HEK293 (cell line): ENCODE results near the gene ANKRD44.

Source experiments
- CTCF ChIA-PET: fragments of 350-600 bp; formaldehyde crosslinking; extraction: SDS; loops from one replicate; lab custom pipeline; 2021; ENCODE audit warnings: antibody characterized with exemption; lab: Yijun Ruan, JAX
- POLR2A ChIA-PET: fragments of 300-600 bp; formaldehyde crosslinking; extraction: SDS; loops from one replicate; lab custom pipeline; 2020; ENCODE audit warnings: antibody characterized with exemption, inconsistent platforms; lab: Yijun Ruan, JAX
- H3K27ac ChIP-seq: fragments of 200-500 bp; sonication (Bioruptor generic); 2 replicates; pipeline ENCODE4 v1.5.1; 2014; ENCODE audit warnings: low read depth, low read length, control low read depth, inconsistent platforms; ENCODE audit errors: extremely low read depth
- H3K36me3 ChIP-seq, 2 experiments: fragments of 200-500 bp in 1 of 2; sonication (Bioruptor generic) in 1 of 2; 1 replicate in 1 of 2; 2 replicates in 1 of 2; pipeline ENCODE4 v1.5.1; 2014 to 2017; ENCODE audit warnings: inconsistent platforms in 2 of 2, low read length in 2 of 2; ENCODE audit not compliant: control insufficient read depth in 2 of 2, insufficient read depth in 1 of 2
- H3K4me1 ChIP-seq: fragments of 200-500 bp; sonication (Bioruptor generic); 2 replicates; pipeline ENCODE4 v1.5.1; 2014; ENCODE audit warnings: mild to moderate bottlenecking, low read length, inconsistent platforms; ENCODE audit not compliant: control insufficient read depth, insufficient read depth
- H3K4me3 ChIP-seq: 2 replicates; pipeline ENCODE4 v1.5.1; 2011; ENCODE audit warnings: low read depth, mild to moderate bottlenecking, control low read depth, low read length, moderate library complexity
- H3K9me3 ChIP-seq: fragments of 200-500 bp; sonication (Bioruptor generic); 2 replicates; pipeline ENCODE4 v1.5.1; 2014; ENCODE audit warnings: low read depth, low read length, inconsistent platforms; ENCODE audit not compliant: control insufficient read depth, insufficient read depth
- IKZF3 ChIP-seq: fragments of 450-650 bp; IDR thresholded peaks from 2 replicates; pipeline ENCODE4 v1.5.0; 2018; ENCODE audit warnings: missing biosample characterization, mild to moderate bottlenecking, missing genetic modification characterization, moderate library complexity
- KLF10 ChIP-seq: fragments of 450-650 bp; IDR thresholded peaks from 2 replicates; pipeline ENCODE4 v1.5.1; 2018; ENCODE audit warnings: missing biosample characterization, mild to moderate bottlenecking, missing genetic modification characterization
- MEIS1 ChIP-seq: sonication (generic); formaldehyde crosslinking; IDR thresholded peaks from 2 replicates; pipeline ENCODE4 v1.8.1; 2022; ENCODE audit warnings: missing genetic modification reagents, mild to moderate bottlenecking, borderline replicate concordance
- SP2 ChIP-seq: fragments of 450-650 bp; formaldehyde crosslinking; IDR thresholded peaks from 2 replicates; pipeline ENCODE4 v1.5.1; 2016; ENCODE audit warnings: missing biosample characterization, missing genetic modification characterization
- ZBTB49 ChIP-seq: fragments of 450-650 bp; formaldehyde crosslinking; IDR thresholded peaks from 2 replicates; pipeline ENCODE4 v1.5.1; 2016; ENCODE audit warnings: missing biosample characterization, missing genetic modification characterization, low read depth
- ZFP41 ChIP-seq: fragments of 450-650 bp; formaldehyde crosslinking; IDR thresholded peaks from 2 replicates; pipeline ENCODE4 v1.5.1; 2016; ENCODE audit warnings: missing biosample characterization, missing genetic modification characterization, borderline replicate concordance
- ZNF398 ChIP-seq: fragments of 450-650 bp; formaldehyde crosslinking; IDR thresholded peaks from 2 replicates; pipeline ENCODE4 v1.5.1; 2017; ENCODE audit warnings: missing biosample characterization, missing genetic modification characterization
- ZNF433 ChIP-seq: fragments of 450-650 bp; formaldehyde crosslinking; IDR thresholded peaks from 2 replicates; pipeline ENCODE4 v1.5.1; 2016; ENCODE audit warnings: missing biosample characterization, missing genetic modification characterization, low read depth
- ZNF501 ChIP-seq: fragments of 450-650 bp; formaldehyde crosslinking; IDR thresholded peaks from 2 replicates; pipeline ENCODE4 v1.5.1; 2016; ENCODE audit warnings: missing biosample characterization, missing genetic modification characterization
- ZNF561 ChIP-seq: fragments of 450-650 bp; IDR thresholded peaks from 2 replicates; pipeline ENCODE4 v1.5.1; 2018; ENCODE audit warnings: missing biosample characterization, missing genetic modification characterization, borderline replicate concordance
- ZNF623 ChIP-seq: fragments of 450-650 bp; formaldehyde crosslinking; IDR thresholded peaks from 2 replicates; pipeline ENCODE4 v1.5.1; 2016; ENCODE audit warnings: missing biosample characterization, missing genetic modification characterization
- ZNF624 ChIP-seq: fragments of 450-650 bp; formaldehyde crosslinking; IDR thresholded peaks from 2 replicates; pipeline ENCODE4 v1.5.1; 2017; ENCODE audit warnings: missing biosample characterization, missing genetic modification characterization
- ZNF645 ChIP-seq: fragments of 450-650 bp; formaldehyde crosslinking; IDR thresholded peaks from 2 replicates; pipeline ENCODE4; 2016; ENCODE audit warnings: missing biosample characterization, missing genetic modification characterization
- ZNF747 ChIP-seq: fragments of 450-650 bp; formaldehyde crosslinking; IDR thresholded peaks from 2 replicates; pipeline ENCODE4 v1.5.1; 2016; ENCODE audit warnings: missing biosample characterization, missing genetic modification characterization
- ZNF792 ChIP-seq: fragments of 450-650 bp; formaldehyde crosslinking; IDR thresholded peaks from 2 replicates; pipeline ENCODE4 v1.5.1; 2016; ENCODE audit warnings: missing biosample characterization, missing genetic modification characterization

Gene ANKRD44

GRCh38 chr2:197109326-197109725 lies 201.3 kb downstream of the ANKRD44 start (continued):
- TF ChIP-seq ZNF645 (tag by site-specific recombination) (no peak), ZNF792 (tag by site-specific recombination) (no peak), MEIS1 (CRISPR knock-in tag) (no peak), ZNF561 (no peak), ZNF398 (tag by site-specific recombination) (no peak), ZNF433 (tag by site-specific recombination) (no peak), KLF10 (no peak)

- Histone ChIP-seq H3K27ac (no peak overlapping the region), H3K4me1 (no peaks in the 10 kb centered on the region), H3K4me3 (no peak overlapping the region), H3K36me3 (no peaks in the 10 kb centered on the region), H3K9me3 (no peaks in the 10 kb centered on the region)
- POLR2A ChIA-PET, result no interaction called here
- CTCF ChIA-PET, result interaction anchor here (0.7 to 9.8 kb wide), 4 partner anchors 10 to 315 kb away, joined by 3 to 115 read pairs (median 4); no protein-coding TSS in a partner anchor
- TF ChIP-seq ZNF624 (tag by site-specific recombination) (no peak), IKZF3 (tag by site-specific recombination) (no peak), ZNF623 (no peak), ZBTB49 (tag by site-specific recombination) (no peak)
- TF ChIP-seq, all 188 proteins: peak for 0
Observed at GRCh38 chr2:197108758-197109157, 201.8 kb downstream of the ANKRD44 start.

GRCh38 chr2:197107291-197108269 lies 203.0 kb downstream of the ANKRD44 start:
- POLR2A ChIA-PET, result no interaction called here
- Histone ChIP-seq H3K36me3 (no peaks in the 10 kb centered on the region), H3K4me1 (no peaks in the 10 kb centered on the region), H3K4me3 (no peak overlapping the region), H3K27ac (no peak overlapping the region), H3K9me3 (no peaks in the 10 kb centered on the region)
- CTCF ChIA-PET, result interaction anchor here (1.1 to 9.8 kb wide), 2 partner anchors 11 to 61 kb away, joined by 3 to 115 read pairs; no protein-coding TSS in a partner anchor
- TF ChIP-seq ZNF747 (tag by site-specific recombination) (no peak), ZNF501 (tag by site-specific recombination) (no peak), ZFP41 (tag by site-specific recombination) (no peak), SP2 (no peak)
